Measurements from ENCODE around the gene TSPAN6. TPM values are rescaled to one million over a fixed set of nuclear protein-coding genes. Genes with fewer than 3 reads are reported as not detected.

The TSPAN6 gene
- total RNA-seq, 3 donors from 2014 or later = 30.9 to 49.5 (median 40.6) TPM

- DNase-seq (ENCODE audit: low spot score in 2 of 2) = peak in 1 of 2 donors; percentile 32
- Histone ChIP-seq H3K27ac (peak within 1 kb of the TSS; percentile 69 to 79), H3K9me3 (no peaks in the 10 kb centered on the region), H3K27me3 (peaks cover 0 to 62% of the 10 kb centered on the region in 2 donors), H3K4me1 (no peaks in the 10 kb centered on the region), H3K36me3 (no peaks in the 10 kb centered on the region), H3K4me3 (peak within 1 kb of the TSS; percentile 34 to 59 (median 34))
- no peak for TF ChIP-seq POLR2A (IDR thresholded peaks at IDR 0.05)
- TF ChIP-seq POLR2AphosphoS5 (IDR thresholded peaks at IDR 0.05) = peak in 1 of 3 donors; percentile 59
- no peak for TF ChIP-seq CTCF (IDR thresholded peaks at IDR 0.05)
- intact Hi-C loops (cut with DNase I; ENCODE audit: low total_unique reads) = no loop called here
Measured at GRCh38 chrX:100643956-100644860, 7.6 kb upstream of the TSPAN6 start, which contains the start of gene SRPX2. SRPX2 (plus strand) TSS chrX:100644199; CDS start chrX:100646323, 2,124 bp downstream.

GRCh38 chrX:100643212-100643611 is 6.6 kb upstream of the TSPAN6 start:
- no peak overlapping the region for H3K4me3 ChIP-seq
- H3K27ac ChIP-seq = peak overlapping the region; percentile 42 to 69
- H3K9me3 ChIP-seq = no peaks in the 10 kb centered on the region
- intact Hi-C loops (cut with DNase I; ENCODE audit: low total_unique reads) = no loop called here
- no peak for DNase-seq (ENCODE audit: low spot score in 2 of 2)
- H3K36me3 ChIP-seq = no peaks in the 10 kb centered on the region
- no peak for TF ChIP-seq POLR2A (IDR thresholded peaks at IDR 0.05)
- TF ChIP-seq CTCF (IDR thresholded peaks at IDR 0.05) = no peak
- TF ChIP-seq POLR2AphosphoS5 (IDR thresholded peaks at IDR 0.05) = no peak
- no peaks in the 10 kb centered on the region for H3K4me1 ChIP-seq
- H3K27me3 ChIP-seq = peaks cover 0 to 60% of the 10 kb centered on the region in 2 donors

- Histone ChIP-seq H3K4me3 (no peak overlapping the region), H3K27ac (peak overlapping the region in 1 of 2 donors; percentile 6), H3K36me3 (no peaks in the 10 kb centered on the region), H3K27me3 (peaks cover 0 to 55% of the 10 kb centered on the region in 2 donors), H3K9me3 (no peaks in the 10 kb centered on the region), H3K4me1 (no peaks in the 10 kb centered on the region)
- TF ChIP-seq POLR2A (IDR thresholded peaks at IDR 0.05) (no peak), POLR2AphosphoS5 (IDR thresholded peaks at IDR 0.05) (no peak), CTCF (IDR thresholded peaks at IDR 0.05) (no peak)
- intact Hi-C loops (cut with DNase I; ENCODE audit: low total_unique reads) = no loop called here
- DNase-seq (ENCODE audit: low spot score in 2 of 2) = no peak
Measured at GRCh38 chrX:100642290-100642689, 5.7 kb upstream of the TSPAN6 start.

- TF ChIP-seq POLR2A (IDR thresholded peaks at IDR 0.05) (no peak), POLR2AphosphoS5 (IDR thresholded peaks at IDR 0.05) (no peak), CTCF (IDR thresholded peaks at IDR 0.05) (no peak)
- H3K9me3 ChIP-seq = no peaks in the 10 kb centered on the region
- peak overlapping the region; percentile 75 to 84 for H3K27ac ChIP-seq
- H3K36me3 ChIP-seq = no peaks in the 10 kb centered on the region
- H3K27me3 ChIP-seq = peaks cover 0 to 42% of the 10 kb centered on the region in 2 donors
- intact Hi-C loops (cut with DNase I; ENCODE audit: low total_unique reads) = no loop called here
- DNase-seq (ENCODE audit: low spot score in 2 of 2) = no peak
- H3K4me3 ChIP-seq = peak overlapping the region; percentile 50 to 73 (median 60)
- H3K4me1 ChIP-seq = no peaks in the 10 kb centered on the region
Measured at GRCh38 chrX:100635989-100636320, 651 bp downstream of the TSPAN6 start.

- no peaks in the 10 kb centered on the region for H3K4me1 ChIP-seq
- H3K27ac ChIP-seq = no peak overlapping the region
- H3K4me3 ChIP-seq = peak overlapping the region in 1 of 3 donors; percentile 73
- H3K36me3 ChIP-seq = no peaks in the 10 kb centered on the region
- DNase-seq (ENCODE audit: low spot score in 2 of 2) = no peak
- H3K27me3 ChIP-seq = peaks cover 0 to 39% of the 10 kb centered on the region in 2 donors
- intact Hi-C loops (cut with DNase I; ENCODE audit: low total_unique reads) = no loop called here
- no peak for TF ChIP-seq CTCF (IDR thresholded peaks at IDR 0.05)
- no peak for TF ChIP-seq POLR2A (IDR thresholded peaks at IDR 0.05)
- TF ChIP-seq POLR2AphosphoS5 (IDR thresholded peaks at IDR 0.05) = no peak
- H3K9me3 ChIP-seq = no peaks in the 10 kb centered on the region
Measured at GRCh38 chrX:100635040-100635439, 1.6 kb downstream of the TSPAN6 start.
